PC-9 (cell line): Measurements from ENCODE around the gene IRS2.

Experiments
- EZH2 ChIP-seq: fragments of 200-600 bp; sonication (generic); IDR thresholded peaks from 2 replicates; pipeline ENCODE4 v1.8.0; 2017; ENCODE audit warnings: antibody characterized with exemption, low read depth
- TF ChIP-seq, protein P1 (sequence below): fragments of 200-600 bp; sonication (generic); conservative IDR thresholded peaks from 2 replicates; pipeline ENCODE4 v1.6.1; 2017; ENCODE audit warnings: mixed run types, antibody characterized with exemption, mild to moderate bottlenecking, moderate library complexity

DNA sequence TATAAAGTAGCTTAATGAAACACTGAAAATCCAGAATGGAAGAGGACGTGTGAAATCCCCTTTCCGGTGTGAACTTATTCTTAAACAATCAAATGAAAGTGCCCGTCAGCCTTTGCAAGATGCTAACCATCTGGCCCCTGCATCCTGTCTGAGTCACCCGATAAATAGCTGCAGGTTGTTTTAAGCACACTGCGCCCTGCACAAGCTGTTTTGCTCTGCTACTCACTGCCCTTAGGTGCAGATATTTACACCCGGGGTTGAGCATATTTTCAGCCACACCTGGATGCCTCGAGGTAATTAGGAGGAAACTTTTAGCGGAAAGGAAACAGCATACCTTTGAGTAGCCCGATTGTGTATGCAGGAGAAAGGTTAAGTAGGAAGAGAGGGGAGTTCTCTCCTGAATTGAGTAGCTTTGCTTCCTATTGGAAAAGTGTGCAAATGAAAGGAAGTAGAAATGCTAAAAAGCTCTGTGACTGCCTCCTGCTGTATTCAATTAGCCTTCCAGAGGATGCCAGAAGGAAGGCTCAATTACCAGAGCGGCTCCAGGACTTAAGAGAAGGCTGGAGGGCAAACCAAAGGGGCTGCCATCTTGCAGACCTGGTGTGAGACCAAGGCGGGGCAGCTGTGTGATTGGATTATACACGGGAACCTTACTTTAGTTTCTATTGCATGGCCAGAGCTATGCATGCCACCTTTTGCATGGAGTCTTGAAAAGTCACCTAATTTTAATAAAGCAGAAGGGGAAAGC is 42.5 kb downstream of the IRS2 start:
- TF ChIP-seq, protein P1, sequence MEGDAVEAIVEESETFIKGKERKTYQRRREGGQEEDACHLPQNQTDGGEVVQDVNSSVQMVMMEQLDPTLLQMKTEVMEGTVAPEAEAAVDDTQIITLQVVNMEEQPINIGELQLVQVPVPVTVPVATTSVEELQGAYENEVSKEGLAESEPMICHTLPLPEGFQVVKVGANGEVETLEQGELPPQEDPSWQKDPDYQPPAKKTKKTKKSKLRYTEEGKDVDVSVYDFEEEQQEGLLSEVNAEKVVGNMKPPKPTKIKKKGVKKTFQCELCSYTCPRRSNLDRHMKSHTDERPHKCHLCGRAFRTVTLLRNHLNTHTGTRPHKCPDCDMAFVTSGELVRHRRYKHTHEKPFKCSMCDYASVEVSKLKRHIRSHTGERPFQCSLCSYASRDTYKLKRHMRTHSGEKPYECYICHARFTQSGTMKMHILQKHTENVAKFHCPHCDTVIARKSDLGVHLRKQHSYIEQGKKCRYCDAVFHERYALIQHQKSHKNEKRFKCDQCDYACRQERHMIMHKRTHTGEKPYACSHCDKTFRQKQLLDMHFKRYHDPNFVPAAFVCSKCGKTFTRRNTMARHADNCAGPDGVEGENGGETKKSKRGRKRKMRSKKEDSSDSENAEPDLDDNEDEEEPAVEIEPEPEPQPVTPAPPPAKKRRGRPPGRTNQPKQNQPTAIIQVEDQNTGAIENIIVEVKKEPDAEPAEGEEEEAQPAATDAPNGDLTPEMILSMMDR, result no peak
- TF ChIP-seq EZH2, result no peak
